SH-SY5Y (cell line): ENCODE results near the gene ETV6.

Experiments
- GATA2 ChIP-seq: IDR thresholded peaks from 2 replicates; pipeline ENCODE4 v1.6.1; 2011; ENCODE audit warnings: mild to moderate bottlenecking, low read depth, low read length
- GATA3 ChIP-seq: IDR thresholded peaks from 2 replicates; pipeline ENCODE4 v1.6.1; 2011; ENCODE audit warnings: low read depth, mild to moderate bottlenecking, low read length, moderate library complexity

ETV6 gene

DNA sequence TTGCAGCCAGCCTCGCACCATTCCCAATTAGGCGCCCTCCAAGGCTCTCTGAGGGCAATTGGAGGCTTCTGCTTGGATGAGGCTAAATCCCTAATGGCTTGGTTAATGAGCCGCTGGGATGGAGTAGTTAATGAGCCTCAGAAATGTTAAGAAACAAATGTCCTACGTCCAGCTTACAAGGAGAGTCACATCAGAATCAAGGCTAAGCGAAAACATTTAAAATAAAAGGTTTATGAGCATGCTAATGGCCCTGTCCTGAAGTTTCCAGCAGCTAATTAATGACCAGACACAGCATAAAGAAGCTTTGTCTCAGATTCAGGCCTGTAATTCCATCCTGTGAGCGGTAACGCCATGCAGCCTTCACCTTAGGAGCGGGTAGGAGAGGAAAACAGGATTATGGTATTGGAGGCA is 220.6 kb downstream of the ETV6 start:
- TF ChIP-seq GATA3 (no peak), GATA2 (no peak)

DNA sequence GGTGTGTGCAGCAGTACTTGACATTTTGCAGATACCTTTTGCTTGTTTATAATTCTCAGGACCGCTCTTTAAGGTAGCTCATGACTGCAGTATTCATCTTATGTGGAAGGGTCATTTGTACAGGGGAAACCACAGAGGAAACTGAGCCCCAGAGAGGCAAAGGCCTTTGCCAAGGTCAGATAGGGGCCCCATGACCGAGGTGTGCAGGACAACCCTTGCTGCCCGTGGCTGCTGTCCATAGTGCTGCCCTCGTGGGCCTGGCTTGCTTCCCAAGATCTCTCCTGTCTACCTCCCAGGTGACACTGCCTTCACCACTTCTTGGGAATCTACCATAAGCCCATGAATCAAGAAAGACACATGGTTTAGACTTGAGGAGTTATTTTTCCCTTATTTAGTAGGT is 222.6 kb downstream of the ETV6 start:
- TF ChIP-seq GATA2, result no peak
- no peak for TF ChIP-seq GATA3

DNA sequence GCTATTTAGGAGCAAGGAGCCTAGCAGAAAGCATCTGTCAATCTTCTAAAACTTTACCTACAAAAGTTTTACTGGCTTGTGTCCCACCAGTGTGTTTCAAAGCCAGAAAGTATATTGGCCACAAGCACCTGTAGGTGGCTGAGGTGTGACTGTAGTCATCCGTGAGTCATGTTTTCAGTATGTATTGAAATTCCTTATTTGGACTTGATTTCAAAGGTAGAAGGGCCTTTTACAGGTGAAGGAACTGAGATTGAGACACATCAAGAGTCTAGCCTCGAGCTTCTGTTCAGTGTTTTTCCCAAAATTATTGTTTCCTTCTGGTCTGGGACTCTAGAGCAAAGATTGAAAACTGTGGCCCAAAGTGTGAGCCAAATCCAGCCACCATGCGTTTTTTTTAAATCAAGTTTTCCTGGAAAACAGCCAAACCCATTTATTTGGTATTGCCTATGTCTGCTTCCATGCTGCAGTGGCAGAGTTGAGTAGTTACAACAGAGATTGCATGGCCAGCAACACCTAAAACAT is 226.0 kb downstream of the ETV6 start:
- TF ChIP-seq GATA2, result no peak
- TF ChIP-seq GATA3, result no peak

DNA sequence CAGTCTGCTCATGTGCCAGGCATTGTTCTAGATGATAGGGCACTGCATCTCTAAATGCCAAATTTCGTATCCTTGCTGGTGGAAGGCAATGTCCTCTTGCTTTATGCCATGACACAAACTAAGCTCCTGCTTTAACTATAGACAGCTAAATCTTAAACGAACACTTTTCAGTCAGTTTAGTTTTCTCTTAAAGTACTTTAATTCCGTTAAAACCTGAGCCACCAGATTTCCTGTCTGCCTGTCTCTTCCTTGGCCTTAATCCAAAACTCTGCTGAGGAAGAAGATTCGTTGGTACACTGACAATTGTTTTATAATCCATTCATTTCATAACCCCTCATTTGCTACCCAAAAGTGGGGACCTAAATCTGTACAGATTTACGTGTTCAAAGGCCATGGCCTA is 226.8 kb downstream of the ETV6 start:
- no peak for TF ChIP-seq GATA2
- TF ChIP-seq GATA3, result no peak

DNA sequence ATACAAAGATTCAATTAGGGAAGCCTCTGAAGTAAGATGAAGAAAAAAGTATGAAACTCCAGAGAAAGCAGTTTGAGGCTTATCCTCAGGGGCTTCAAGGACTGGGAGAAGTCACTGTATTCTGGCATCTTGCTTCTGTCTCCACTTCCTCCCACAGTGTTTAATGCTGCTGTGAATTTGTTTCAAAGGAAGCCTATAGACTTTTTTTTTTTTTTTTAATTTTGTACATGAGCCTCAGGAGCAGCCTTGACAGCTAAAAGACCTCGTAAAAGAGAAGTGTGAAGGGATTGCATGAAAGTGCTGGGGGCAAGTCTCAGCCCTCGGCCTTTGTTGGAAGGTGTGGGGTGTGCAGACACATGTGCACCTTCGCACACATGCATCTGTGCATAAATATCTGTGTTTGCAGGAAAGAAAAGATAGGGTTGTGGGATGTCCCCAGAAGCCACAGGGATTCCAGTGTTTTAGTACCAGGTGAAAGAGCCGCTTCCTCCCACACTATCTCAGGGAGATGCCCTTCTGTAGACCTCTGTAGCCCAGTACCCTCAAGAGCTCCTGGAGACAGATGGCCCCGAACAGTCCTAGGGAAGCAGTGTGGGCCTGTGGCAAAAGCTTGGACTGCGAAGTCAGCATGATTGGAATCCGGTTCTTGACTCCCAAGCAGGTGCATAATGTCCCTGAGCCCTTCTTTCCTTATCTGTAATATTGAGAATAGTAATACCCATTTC is 227.8 kb downstream of the ETV6 start:
- no peak for TF ChIP-seq GATA3
- no peak for TF ChIP-seq GATA2

DNA sequence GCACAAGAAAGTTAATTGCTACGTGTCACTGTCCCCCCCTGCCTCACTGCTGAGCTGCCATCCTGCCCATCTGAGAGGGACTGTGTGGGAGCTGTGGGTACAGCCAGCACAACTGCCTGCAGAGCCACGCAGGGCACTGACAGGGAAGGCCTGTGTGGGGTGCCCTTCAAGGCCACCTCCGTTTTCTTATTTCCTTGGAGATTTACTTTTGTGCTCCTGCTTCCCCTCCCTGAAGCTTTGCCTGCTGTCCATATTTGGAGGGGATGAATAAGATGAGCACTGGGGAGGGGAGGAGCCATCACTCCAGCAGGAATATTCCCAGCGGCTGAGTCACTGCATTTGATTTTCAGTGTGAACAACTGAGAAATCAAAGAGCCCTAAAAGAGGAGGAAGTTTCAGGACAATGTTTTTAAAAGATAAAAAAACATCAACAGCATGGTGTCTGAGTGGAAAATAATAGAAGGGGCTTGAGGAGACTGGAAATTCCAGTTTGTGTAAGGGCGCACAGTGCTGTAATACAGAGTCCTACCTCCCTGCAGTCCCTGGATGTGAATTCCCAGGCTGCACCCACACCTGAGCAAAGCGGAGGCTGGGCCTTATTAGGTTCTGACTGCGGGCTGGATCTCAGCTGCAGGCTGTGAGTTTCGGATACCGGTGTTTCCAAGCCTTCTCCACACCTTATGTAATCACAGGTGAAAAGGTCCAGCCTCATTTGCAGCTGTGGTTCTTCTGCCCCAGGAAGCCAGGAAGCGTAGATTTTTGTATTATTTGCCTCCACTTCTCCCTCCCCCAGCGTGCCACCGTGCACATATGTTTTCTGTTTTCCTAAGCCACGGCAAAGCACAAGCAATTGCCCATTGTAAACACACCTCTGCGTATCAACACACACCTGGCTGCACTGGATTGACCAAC is 228.7 kb downstream of the ETV6 start:
- no peak for TF ChIP-seq GATA2
- no peak for TF ChIP-seq GATA3

DNA sequence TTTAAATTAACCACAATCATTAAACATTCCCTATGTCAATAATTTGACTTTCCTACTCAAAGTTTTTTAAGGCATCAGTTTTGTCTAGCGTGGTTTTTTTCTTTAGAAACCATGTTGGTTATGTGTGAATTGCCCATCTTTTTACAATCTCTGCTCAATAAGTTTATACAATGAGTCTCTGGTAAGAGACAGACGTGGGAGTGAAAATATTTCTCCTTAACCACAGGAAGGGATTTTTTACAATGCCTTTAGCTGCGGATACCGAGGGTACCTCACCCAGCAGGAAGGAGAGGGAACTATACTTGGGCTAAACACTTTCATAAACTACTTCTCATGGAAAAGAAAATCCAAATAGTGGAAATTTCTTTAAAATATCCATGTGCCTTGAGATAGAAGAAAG is 229.8 kb downstream of the ETV6 start:
- no peak for TF ChIP-seq GATA3
- TF ChIP-seq GATA2, result no peak

DNA sequence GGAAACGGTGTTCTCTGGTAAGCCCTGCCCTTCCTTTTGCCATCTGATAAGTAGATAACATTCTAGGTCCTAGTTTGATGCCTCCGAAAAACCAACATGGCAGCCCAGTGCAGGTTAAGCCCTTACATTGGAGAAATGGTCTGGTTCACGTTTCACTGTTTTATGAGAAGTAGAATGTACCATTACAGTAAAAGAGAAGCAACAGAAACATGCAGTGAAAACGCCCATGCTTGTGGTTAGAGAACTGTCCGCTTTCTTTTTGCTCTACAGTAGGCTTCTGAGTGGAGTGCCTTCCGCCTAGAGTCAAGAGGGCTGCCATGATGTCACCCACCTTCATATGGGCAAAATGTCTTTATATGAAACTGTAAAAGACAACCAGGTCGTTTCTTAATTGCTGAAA is 230.9 kb downstream of the ETV6 start:
- TF ChIP-seq GATA3 (no peak), GATA2 (no peak)

DNA sequence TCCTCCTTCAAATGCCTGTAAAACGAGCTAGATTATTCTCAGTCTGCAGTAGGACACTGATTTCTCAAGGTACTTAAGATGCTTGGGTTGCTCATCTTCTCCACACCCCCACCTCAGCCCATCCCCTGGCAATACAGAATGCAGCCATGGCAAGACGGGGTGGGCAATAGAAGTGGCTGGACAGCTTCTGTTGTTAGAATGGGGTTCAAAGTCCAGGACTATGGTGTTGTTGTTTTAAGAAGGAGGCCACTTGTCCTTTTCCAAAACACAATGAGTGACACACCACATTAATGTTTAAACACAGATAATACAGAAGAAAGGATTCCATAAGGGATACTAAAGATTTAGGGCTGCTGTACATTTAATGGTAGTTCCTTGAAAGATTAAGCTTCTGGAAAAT is 232.4 kb downstream of the ETV6 start:
- TF ChIP-seq GATA2 (no peak), GATA3 (no peak)

DNA sequence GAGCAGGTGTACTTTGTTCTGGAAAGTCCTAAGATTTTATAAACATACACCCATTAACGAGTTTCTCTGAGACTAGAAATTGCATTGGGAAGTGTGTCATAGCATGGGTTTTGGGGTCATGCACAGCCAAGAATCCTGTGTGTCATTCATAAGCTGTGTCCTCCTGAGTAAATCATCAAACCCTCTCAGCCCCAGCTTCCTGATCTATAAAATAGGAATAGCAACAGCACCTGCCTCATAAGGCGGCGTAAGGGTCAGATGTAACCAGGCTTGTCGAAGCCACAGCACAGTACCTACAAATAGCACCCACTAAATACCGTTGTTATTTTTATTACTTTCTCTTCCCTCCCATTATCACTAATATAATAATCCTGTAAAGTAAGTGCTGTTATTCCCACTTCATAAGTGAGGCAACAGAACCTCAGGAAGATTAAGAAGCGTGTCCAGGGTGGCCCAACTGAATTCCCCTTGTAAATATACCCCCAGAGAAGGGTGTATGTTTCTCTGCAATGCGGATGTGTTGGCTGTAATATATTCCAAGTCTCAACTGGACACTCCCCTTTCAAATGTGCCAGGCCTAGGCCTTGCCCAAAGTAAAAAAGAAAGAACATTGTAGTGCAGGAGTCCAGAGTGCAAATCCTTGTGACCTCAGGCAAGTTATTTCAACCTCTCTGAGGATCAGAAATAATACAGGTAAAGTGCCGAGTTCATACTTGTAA is 233.0 kb downstream of the ETV6 start:
- TF ChIP-seq GATA2 (no peak), GATA3 (no peak)

DNA sequence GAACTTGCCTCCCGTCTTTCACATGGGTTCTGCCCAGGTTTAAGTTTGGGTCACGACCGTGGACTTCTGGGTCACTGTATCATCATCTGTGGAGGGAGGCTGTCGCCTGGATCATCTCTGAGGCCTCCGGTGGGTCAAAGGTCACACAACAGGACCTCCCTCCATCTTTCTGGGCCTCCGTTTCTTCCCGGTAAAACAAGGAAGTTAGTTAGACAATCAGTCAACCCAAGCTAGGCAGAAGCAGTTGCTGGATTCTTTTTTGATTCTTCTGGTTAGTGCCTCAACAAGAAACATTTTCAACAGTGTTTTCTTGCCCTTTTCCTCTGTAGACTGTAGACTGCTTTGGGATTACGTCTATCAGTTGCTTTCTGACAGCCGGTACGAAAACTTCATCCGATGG is 234.6 kb downstream of the ETV6 start:
- TF ChIP-seq GATA3 (no peak), GATA2 (no peak)

DNA sequence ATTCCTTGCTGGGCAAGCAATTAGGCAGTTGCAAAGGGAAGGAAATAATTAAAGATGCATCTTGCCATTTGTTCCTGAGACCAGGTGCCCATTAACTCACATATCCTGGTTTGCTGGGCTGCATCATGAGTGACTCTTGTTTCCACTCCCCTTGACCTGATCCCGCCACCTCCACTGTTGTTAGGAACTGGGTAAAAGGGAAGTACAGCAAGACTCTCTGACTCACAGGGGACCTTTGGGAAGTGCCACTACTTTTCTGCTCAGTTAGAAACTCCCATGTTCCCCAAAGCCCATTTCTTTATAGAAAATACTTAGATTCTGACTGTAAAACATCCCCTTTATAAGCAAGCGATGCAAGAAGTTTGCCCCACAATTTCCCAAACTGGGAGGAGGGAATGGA is 235.2 kb downstream of the ETV6 start:
- TF ChIP-seq GATA2 (no peak), GATA3 (no peak)

DNA sequence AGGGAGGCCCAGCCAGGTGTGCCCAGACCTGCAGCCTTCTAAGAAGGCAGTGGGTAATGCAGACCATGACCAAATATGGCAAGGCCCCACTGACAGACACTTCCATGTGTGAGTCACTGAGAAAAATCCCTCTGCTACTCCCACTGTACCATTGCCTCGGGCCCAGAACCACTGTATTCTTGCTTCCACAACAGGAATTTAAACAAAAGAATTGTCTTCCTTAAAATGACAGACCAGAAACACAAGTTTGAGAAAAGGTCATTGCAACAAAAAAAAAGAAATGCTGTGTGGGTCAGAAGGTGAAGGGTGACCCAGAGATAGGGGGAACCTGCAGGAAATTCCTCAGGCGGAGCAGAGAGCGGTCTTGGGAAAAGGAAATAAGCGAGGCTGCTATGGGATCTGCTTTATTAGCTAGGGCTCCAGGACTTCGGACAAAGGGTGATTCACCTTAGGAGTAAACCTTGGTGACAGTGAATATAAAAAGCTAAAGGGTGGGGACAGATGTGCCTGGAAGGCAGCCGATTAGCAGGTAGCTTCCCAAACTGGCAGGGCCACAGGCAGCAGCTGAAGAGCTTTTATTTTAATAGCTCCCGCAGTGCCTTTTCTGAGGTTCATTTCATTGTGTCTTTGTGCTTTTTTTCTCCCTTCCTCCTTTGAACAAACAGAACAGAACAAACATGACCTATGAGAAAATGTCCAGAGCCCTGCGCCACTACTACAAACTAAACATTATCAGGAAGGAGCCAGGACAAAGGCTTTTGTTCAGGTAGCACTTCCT is 236.0 kb downstream of the ETV6 start:
- TF ChIP-seq GATA3 (no peak), GATA2 (no peak)

DNA sequence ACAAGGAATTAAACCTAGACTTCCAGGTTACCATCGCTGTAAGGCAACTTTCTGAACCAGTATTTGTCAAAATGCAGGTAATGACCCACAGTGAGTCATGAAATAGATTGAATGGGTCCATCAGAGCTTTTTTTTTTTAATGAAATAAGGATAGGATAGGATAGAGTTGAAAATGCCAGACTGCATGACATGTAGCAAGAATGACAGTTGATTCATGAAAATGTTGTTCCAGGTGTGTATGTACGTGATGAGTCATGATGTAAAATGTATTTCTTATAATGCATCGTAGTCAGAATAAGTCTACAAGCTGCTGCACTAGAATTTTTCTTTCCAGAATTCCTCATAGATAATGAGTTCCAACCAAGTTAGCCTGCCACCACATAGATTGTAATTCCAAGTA is 236.9 kb downstream of the ETV6 start:
- no peak for TF ChIP-seq GATA3
- TF ChIP-seq GATA2, result no peak
